SKM-1 treated with dmso at 0.1 percent for 144 hours (cell line): Measurements from ENCODE around the gene PRDM10.
"Not testable (repeated sequence)": the region's sequence is repeated elsewhere in the genome, so short reads cannot be mapped to it uniquely, and the experiment has no call there.

Experiments
- DNase-seq: peaks from one replicate; lab custom pipeline; 2025; ENCODE audit not compliant: unreplicated experiment; lab: John Stamatoyannopoulos, UW

Gene PRDM10

GRCh38 chr11:130020323-130020722 is 17.7 kb upstream of the PRDM10 start:
- no peak for DNase-seq

- not testable (repeated sequence) for DNase-seq
These were observed 13.2 kb upstream of the PRDM10 start for GRCh38 chr11:130015846-130016245.

GRCh38 chr11:130008326-130008725 is 5.7 kb upstream of the PRDM10 start:
- no peak for DNase-seq

GRCh38 chr11:130006929-130007328 is 4.3 kb upstream of the PRDM10 start:
- no peak for DNase-seq

GRCh38 chr11:130003717-130004001 is 1.0 kb upstream of the PRDM10 start:
- DNase-seq: no peak

- DNase-seq: peak; percentile 97
These were observed 446 bp upstream of the PRDM10 start for GRCh38 chr11:130002846-130003716.

- DNase-seq: no peak
These were observed 929 bp downstream of the PRDM10 start for GRCh38 chr11:130001461-130002351.

- no peak for DNase-seq
These were observed 2.0 kb downstream of the PRDM10 start for GRCh38 chr11:130000552-130001176.

- no peak for DNase-seq
These were observed 3.2 kb downstream of the PRDM10 start for GRCh38 chr11:129999407-129999806.

- no peak for DNase-seq
These were observed 3.7 kb downstream of the PRDM10 start for GRCh38 chr11:129998905-129999304.

GRCh38 chr11:129998107-129998506 is 4.5 kb downstream of the PRDM10 start:
- DNase-seq: no peak

GRCh38 chr11:129997513-129997912 is 5.1 kb downstream of the PRDM10 start:
- DNase-seq: no peak

- DNase-seq: no peak
These were observed 6.3 kb downstream of the PRDM10 start for GRCh38 chr11:129996113-129996870.

GRCh38 chr11:129995163-129995562 is 7.5 kb downstream of the PRDM10 start:
- no peak for DNase-seq

- DNase-seq: peak; percentile 48
These were observed 10.3 kb downstream of the PRDM10 start for GRCh38 chr11:129992161-129992944.

- DNase-seq: no peak
These were observed 13.4 kb downstream of the PRDM10 start for GRCh38 chr11:129989149-129989813.

GRCh38 chr11:129987950-129988349 is 14.7 kb downstream of the PRDM10 start:
- DNase-seq: no peak

- DNase-seq: no peak
These were observed 16.8 kb downstream of the PRDM10 start for GRCh38 chr11:129985823-129986222.

GRCh38 chr11:129980086-129980485 is 22.5 kb downstream of the PRDM10 start:
- no peak for DNase-seq
